CD4-positive, alpha-beta T cell treated with Interleukin-21 for 1 hour (primary cell): ENCODE data around the gene VRK3.
A peak's percentile ranks its signal among the peaks of the same experiment; 100 is the strongest.
"Not testable (repeated sequence)": the region's sequence is repeated elsewhere in the genome, so short reads cannot be mapped to it uniquely, and the experiment has no call there.

Source experiments
- DNase-seq: peaks from one replicate; pipeline ENCODE4 v3.0.0-alpha.2; 2020

The VRK3 gene, protein sequence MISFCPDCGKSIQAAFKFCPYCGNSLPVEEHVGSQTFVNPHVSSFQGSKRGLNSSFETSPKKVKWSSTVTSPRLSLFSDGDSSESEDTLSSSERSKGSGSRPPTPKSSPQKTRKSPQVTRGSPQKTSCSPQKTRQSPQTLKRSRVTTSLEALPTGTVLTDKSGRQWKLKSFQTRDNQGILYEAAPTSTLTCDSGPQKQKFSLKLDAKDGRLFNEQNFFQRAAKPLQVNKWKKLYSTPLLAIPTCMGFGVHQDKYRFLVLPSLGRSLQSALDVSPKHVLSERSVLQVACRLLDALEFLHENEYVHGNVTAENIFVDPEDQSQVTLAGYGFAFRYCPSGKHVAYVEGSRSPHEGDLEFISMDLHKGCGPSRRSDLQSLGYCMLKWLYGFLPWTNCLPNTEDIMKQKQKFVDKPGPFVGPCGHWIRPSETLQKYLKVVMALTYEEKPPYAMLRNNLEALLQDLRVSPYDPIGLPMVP

DNA sequence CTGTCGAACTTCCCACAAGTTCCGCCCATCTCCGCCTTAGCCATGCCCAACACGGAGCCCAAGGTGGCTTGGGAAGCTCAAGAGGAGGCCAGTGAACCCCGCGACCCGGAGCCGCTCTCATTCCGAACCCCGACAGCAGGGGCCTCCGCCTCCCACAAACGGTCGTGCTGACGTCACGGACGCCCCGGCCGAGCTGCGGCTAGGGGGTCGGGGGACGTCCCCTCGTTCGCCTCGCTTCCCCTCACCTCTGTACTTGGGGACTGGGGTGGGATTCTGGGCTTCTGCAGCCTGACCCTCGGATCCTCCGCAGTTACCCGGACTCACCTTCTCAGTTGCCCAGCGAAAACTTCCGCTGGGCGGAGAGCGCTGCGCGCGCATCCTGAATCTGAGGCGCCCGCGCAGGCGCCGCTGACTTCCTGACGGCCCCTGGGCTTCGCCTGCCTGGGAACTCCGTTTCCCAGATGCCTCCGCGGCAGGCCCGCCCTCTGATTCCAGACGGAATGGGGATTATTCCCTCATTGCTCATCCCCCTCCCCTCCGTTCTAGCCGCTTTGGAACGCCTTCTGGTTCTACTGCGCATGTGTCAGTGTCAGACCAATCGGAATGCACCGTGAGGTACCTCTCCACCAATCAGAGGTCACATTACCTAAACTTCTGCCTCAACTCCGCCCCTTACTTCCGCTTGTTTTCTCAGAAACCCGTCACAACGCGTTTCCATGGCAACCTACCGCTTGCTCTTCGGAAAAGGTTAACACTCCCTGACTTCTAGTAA, at the start of gene VRK3:
VRK3 (minus strand) TSS at position 351 of the 772 bp plus-strand sequence. CDS start 9,210 bp downstream, outside the sequence.
- DNase-seq = peak; percentile 100

DNA sequence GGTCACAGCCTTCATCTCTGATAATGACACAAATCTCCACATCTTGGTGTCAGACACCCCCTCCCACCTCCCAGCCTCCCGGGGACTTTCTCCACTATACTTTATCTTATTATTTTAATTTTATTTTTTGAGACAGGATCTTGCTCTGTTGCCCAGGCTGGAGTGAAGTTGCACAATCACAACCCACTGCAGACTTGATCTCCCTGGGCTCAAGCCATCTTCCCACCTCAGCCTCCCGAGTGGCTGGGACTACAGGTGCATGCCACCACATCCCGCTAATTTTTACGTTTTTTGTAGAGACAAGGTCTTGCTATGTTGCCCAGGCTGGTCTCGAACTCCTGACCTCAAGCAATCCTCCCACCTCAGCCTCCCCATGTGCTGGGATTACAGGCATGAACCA, 43.2 kb upstream of the VRK3 start:
- not testable (repeated sequence) for DNase-seq

DNA sequence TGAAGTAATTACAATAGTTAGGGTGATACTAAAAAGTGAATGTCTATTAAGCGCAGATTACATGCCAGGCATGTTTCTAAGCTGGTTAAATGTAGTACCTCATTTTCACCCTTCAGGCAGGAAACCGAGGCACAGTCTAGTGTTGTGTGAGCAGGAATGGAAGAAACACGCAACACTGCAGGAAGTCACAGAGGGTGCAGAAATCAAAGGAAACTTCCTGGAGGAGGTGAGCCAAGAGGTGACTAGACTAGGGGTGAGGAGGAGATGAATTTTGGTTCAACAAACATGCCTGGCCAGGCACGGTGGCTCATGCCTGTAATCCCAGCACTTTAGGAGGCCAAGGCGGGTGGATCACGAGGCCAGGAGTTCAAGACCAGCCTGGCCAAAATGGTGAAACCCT, 42.4 kb upstream of the VRK3 start:
- DNase-seq = no peak

DNA sequence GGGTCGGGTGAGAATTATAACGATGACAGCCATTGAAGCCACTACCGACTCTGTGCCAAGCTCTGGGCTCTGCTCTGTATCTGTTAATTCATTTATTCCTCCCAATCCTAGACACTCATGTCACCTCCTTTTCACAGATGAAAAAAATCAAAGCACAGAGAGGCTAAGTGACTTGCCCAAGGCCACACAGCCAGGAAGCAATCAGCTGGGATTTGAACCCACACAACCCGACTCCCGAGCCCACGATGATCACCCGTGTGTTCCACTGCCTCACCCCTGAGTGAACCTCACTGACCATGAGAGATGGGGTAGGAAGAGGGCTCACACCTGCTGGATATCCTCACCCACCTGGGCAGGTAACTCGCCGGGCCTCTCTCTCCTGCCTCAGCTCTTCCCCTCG, 40.8 kb upstream of the VRK3 start:
- DNase-seq = no peak

DNA sequence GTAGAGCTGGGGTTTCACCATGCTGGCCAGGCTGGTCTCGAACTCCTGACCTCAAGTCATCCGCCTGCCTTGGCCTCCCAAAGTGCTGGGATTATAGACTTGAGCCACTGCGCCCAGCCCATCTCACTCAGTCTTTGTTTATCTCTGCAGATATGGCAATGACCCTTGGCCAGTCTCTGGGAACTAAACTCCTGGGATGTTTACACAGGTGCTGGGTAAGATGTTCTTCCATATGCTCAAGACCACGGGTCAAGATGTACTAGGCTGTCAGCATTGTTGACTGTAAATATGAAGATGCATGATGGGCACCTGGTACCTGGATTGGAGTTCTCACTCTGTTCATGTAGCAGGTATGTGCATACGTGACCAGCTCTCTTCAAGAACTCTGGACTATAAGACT, 36.5 kb upstream of the VRK3 start:
- DNase-seq = no peak

DNA sequence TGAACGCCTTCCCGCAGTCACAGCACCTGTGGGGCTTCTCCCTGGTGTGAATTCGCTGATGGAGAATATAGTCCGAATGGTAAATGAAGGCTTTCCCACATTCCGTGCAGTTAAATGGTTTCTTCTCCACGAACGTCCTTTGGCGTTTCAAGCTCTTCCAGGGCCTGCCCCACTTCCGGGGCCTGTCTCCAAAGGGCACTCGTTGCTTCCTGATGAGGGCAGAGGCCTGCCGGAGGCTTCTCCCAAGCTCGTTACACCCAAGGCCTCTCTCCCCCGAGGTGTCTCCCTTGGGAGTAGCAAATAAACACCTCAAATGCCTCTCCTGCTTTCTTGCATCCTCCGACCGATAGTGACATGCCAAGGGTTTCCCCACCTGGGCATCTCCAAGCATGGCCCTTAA, 34.9 kb upstream of the VRK3 start:
- DNase-seq = no peak

DNA sequence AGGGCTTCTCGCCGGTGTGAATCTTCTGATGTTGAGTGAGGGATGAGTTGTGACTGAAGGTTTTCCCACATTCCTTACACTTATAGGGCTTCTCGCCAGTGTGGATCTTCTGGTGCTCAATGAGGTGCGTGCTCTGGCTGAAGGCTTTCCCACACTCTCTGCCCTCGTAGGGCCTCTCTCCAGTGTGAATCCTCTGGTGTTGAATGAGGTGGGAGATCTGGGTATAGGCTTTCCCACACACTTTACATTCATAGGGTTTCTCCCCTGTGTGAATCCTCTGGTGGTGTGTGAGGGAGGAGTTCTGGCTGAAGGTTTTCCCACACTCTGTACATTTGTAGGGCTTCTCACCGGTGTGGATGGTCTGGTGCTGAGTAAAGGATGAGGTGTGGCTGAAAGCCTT, 33.9 kb upstream of the VRK3 start:
- no peak for DNase-seq

DNA sequence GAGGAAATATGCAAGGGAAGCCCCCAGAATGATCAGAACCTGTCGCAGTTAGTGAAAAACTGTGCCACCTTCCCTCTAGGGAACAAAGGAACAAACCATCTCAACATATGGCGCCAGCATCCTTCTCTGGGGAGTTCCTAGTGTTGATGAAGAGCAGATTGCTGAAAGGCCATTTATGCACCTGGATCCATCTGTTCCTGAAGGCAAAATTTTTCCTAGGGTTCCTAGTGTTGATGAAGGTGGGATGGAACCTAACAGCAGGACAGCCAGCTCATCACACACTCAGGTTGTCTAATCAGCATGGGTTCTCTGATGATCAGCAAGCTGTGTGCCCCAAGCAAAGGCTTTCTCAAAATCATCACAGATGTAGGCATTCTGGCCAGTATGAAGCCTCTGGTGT, 33.3 kb upstream of the VRK3 start:
- no peak for DNase-seq

DNA sequence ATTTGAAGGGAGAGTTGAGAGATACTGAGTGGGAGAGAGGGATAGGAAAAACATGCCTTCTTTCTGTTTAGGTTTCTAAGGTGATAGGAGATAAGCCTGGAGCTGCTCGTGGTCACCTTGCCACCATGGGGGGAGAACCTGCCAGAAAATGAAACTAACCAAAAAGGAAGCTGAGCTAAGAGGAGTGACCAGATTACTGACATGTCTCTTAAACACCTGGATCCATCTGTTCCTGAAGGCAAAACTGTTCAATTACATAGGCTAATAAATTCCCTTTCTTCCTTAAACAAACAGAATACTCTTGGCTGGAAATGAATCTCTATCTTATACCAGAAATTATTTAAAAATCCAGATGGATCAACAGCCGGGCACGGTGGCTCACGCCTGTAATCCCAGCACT, 27.9 kb upstream of the VRK3 start:
- DNase-seq = no peak

DNA sequence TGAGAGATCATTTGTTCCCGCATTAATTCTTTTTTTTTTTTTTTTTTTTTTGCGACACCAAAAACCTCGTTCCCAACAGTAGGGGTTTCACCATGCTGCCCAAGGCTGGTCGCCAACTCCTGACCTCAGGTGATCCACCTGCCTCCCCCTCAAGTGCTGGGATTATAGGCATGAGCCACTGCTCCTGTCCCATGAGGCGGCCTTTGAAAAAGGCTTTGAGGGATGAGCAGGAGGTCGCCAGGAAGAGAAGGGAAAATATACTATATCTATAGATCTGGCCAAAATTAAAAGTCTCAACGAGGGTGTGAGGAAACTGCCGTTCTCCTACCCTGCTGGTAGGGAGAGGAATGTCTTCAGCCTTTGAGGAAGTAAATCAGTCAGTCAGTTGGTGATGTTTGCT, 26.8 kb upstream of the VRK3 start:
- no peak for DNase-seq

DNA sequence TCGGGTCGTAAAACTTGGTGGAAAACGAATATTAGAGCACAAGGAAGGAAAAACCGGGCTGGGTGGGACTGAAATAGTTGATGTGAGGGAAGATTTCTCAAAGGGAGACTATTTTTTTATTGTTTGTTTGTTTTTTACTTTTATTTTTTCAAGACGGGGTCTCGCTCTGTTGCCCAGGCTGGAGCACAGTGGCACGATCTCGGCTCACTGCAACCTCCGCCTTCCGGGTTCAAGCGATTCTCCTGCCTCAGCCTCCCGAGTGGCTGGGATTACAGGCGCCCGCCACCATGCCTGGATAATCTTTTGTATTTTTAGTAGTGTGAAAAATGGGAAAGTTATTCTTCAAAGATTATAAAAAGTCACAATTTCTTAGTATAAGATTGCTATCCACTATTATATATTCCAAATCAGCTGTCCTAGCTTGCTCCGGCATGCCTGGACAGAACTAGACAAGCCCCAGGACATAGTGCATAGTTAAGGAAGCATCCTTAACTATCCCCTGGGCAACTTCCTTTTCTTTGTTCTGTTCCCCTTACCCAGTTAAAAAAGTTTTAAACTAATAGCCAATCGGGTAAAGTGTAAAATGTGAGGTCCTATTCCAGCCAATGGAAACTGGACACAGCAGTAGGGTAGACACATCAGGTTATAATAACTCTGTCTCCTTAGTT, 26.2 kb upstream of the VRK3 start:
- DNase-seq = not testable (repeated sequence)

DNA sequence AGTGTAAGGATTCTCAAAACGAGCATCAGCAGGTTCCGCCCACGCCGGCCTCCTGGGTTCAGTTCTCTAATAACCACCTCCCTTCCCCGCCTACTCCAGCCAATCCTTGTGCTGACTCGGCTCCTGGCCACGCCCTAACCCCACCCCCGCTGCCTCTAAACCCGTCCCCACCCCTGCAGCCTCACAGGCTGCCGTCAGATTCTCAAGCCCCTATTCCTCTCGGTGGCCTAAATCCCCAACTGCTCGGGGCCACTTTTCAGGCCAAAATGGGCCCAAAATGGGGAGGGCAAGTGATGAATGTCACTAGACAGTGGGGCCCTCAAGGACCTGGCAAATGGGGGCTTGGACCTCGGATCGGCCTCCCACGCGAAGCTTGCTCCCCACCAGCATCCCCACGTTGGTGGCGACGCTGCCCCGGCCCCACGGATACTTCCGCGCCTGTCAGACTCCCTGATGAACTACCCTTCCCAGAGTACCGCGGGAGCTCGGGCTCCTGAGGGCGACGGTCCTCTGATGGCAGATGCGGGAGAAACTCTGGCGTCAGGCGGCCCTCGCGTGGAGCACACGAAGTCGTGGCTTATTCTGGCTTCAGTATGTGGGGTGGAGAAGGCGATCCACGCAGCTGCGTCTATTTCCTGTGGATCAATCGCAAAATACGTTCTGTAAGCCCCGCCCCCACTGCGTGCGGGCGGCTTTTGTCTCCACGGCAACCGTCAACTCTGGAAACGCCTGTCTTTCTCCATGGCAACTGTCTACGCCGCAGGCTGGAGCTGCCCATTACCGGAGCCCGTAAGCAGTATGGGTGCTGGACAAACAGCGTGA, 25.4 kb upstream of the VRK3 start:
- DNase-seq = peak; percentile 91

DNA sequence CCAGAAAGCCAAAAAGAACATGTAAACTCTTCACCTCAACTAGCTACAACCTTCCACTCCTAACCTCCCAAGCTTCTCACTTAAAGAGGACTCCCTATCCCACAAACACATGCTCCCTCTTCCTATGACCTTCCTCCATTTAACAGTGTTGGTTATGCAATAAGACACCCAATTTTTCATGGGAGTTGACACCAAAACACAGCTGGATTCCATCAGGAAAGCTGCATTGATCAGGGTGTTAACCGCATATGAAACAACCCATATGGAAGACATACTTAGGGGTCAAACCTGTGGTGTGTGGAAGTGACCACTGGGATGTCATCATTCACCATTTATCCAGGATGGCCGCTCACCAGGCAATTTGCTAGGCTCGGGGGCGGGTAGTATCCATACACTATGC, 22.5 kb upstream of the VRK3 start:
- no peak for DNase-seq

DNA sequence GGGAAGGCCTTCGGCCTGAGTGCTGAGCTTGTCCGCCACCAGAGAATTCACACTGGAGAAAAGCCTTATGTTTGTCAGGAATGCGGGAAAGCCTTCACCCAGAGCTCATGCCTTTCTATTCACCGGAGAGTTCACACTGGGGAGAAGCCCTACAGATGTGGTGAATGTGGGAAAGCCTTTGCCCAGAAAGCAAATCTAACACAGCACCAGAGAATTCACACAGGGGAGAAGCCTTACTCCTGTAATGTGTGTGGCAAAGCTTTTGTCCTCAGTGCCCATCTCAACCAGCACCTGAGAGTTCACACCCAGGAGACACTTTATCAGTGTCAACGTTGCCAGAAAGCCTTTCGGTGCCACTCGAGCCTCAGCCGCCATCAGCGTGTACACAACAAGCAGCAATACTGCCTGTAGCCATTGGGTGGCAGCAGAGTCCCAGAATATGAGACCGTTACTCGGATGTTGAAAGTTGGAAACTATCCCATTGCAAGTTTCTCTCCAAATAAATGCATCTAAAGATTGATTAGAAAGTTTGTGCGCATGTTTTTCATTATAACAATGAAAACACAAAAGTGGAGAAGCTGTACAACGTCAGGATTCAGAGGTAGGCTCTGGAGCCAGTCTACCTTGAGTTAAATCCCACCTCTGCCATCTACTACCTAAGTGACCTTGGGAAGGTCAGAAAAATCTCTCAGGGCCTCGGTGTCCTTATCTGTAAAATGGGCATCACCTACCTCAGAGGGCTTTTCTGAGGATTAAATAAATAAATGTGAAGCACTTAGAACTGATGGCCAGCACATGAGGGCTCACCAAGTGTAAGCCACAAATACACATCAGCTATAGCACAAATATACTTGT, 21.7 kb upstream of the VRK3 start:
- DNase-seq = peak; percentile 68

DNA sequence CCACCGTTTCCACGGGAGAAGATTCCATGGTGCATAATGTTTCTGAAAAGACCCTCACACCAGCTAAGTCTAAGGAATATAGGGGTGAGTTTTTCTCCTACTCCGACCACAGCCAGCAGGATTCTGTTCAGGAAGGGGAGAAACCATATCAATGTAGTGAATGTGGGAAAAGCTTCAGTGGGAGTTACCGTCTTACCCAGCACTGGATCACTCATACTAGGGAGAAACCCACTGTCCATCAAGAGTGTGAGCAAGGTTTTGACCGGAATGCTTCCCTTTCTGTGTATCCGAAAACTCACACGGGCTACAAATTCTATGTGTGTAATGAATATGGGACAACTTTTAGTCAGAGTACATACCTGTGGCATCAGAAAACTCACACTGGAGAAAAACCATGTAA, 19.8 kb upstream of the VRK3 start:
- DNase-seq = no peak

DNA sequence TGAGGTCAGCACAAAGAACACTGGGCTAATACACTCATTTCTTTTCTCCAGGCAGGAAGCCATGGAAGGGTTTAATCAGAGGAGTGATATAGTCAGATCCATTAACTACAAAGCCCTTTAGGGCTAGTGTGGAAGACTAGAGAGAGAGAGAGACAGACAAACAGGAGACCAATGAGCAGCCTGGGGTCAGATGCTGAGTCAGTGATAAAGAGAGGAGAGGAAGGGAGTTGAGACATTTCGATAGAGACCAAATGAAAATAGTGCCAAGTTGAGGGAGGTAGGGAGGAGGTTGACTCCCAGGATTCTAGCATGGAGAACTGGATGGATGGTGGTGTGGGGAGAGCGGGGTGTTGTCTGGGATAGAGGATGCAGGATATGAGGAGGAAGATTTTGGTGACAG, 18.8 kb upstream of the VRK3 start:
- no peak for DNase-seq

DNA sequence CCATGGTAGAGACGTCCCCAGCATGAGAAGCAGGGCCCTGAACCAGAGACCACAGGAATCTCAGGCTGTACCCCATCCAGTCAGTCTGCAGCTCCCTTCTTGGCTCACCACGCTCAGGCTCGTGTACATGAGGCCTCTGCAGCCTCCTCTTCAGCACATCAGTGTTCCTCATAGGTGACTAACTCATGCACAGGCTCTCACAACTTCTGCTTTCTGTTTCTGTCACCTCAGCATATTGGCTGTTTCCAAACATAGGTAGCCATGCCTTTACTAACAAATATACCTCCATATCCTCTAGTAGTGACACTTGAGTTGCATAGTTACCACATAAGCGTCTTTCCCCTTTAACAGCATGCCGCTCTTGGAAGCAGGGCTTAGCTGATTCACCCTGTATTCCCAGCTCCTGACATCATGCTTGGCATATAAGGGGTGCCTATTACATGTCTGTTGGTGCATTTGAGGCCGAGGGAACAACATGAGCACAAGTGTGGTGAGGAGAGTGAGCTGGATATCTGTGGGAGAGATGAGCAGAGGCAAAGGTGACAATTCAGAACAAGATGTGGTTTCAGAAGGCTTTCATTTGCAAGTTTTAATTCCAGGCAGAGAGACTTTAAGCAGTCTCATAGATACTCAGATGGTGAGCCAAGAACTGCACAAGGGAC, 17.3 kb upstream of the VRK3 start:
- DNase-seq = no peak

DNA sequence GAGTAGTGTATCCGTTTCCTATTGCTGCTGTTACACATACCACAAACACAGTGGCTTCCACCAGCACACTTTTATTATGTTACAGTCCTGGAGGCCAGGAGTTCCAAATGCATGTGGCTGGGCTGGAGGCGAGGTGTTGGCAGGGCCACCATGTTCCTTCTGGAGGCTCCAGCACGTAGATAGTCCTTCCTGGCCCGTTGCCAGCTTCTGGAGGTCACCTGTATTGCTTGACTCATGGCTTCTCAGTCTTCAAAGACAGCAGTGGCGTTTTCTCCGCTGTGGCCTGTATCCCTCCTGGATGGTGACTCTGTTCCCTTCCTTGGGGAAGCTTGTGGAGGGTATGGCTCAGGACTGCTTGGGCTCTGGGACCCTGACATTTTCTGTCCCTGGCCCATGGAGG, 15.8 kb upstream of the VRK3 start:
- DNase-seq = no peak

DNA sequence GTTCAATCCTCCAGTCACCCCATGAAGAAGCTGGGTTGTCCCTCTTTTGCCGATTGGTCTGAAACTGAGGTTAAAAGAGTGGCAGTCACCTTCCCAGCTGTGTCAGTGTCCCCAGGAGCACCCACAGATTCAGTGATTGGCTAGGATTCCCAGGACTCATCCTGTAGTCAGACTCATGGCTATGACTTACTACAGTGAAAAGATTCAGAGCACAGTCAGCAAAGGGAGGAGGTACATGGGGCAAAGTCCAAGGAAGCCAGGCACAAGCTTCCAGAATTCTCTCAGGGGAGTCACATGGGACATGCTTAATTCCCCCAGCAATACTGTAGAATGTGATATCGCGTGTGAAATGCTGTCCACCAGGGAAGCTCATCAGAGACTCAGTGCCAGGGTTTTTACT, 14.8 kb upstream of the VRK3 start:
- DNase-seq = no peak

DNA sequence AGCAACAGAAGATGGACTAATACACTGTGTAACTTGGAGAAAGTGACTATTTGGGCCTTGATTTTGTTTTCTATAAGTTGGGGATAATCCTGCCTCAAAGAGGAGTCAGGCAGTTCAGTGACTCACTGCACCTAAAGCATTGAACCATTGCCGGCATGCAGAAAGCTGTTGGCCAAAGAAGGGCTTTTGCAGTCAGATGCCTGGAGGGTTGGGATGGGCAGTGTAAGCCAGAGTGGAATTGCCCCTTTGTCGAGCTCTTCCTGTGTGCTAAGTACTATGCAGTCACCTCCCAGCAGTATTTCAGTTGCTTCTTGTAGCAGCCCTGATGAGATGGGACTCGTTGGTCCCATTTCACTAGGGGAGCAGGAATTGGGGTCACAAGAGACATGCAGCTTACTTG, 11.7 kb upstream of the VRK3 start:
- no peak for DNase-seq

DNA sequence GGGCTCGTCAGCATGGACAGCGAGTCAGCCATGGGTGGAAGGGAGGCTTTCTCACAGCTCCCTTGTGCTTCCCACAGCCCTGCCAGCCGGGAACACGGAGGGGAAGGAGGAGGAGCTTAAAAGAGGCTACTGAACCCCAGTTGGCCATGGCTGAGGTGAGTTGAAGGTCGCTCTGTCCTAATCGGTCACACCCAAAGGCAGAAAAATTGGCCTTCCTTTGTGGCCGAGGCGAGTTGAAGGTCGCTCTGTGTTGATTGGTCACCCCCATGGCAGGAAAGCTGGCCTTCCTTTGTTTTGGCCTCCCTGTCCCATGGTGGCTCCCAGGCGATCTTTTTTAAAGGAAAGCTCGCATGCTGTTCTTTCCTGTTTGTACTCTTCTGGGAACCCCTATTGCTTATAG, 5.8 kb upstream of the VRK3 start:
- no peak for DNase-seq
